ENCODE results near the gene VSTM2B.

DNA sequence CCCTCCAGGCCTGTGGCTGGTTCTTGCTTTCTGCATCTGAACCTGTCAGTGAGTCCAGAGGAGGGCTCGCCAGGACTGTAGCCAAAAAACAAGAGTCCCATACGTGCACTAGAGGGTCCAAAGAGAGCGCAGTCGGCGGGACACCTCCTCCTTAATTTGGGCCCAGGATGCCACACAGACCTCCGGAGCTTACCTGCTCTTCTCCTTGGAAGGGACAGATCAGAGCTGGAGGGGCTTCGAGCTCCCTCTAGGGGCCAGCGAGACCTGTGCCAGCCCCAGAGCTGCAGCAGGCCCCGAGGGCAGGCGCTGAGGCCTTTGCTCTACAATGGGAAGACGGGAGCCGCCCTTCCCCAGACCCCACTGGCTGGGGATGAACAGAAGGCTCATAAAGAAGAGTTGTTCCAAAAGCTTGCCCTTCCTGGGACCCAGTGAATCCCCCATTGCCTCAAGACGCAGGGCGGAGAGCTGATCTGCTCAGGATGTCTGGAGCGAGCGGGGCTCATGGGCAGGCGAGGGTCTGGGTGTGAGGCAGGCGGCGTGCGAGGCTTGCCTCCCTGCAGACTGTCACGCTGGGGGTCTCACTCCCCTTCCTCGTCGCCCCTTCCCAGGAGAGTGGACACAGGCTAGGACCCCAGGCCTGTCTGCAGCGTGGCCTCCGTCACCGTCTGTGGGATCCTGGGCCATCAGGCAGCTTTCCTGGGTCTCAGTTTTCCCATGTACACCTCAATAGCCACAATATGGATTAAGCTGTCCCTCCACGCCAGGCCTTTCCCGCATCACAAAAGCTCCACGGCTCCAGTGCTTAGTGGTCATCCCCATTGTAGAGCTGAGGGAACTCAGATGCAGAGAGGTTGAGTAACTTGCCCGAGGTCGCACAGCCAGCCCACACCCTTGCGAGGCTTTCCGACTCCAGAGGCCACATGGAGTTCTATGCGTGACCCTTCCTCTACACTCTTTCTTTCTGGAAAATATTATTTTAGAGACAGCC is 46.9 kb upstream of the VSTM2B start:
- TF ChIP-seq SNAI2 (CRISPR knock-in tag; IDR thresholded peaks at IDR 0.05) (no peak), RARB (CRISPR knock-in tag; IDR thresholded peaks at IDR 0.05) (no peak), BACH2 (CRISPR knock-in tag; IDR thresholded peaks at IDR 0.05; ENCODE audit: borderline replicate concordance) (no peak), ZNF70 (CRISPR knock-in tag; IDR thresholded peaks at IDR 0.05) (no peak), ZNF8 (CRISPR knock-in tag; IDR thresholded peaks at IDR 0.05) (no peak), ZFP3 (CRISPR knock-in tag; IDR thresholded peaks at IDR 0.05) (no peak), ARNTL (CRISPR knock-in tag; IDR thresholded peaks at IDR 0.05; ENCODE audit: borderline replicate concordance, low read depth) (no peak), OSR1 (CRISPR knock-in tag; IDR thresholded peaks at IDR 0.05) (no peak), ZC3H10 (CRISPR knock-in tag; IDR thresholded peaks at IDR 0.05) (no peak), ISL1 (CRISPR knock-in tag; IDR thresholded peaks at IDR 0.05) (no peak), TOX (CRISPR knock-in tag; IDR thresholded peaks at IDR 0.05; ENCODE audit: borderline replicate concordance) (no peak), ESRRG (CRISPR knock-in tag; IDR thresholded peaks at IDR 0.05) (no peak)
- TF ChIP-seq, protein P1, sequence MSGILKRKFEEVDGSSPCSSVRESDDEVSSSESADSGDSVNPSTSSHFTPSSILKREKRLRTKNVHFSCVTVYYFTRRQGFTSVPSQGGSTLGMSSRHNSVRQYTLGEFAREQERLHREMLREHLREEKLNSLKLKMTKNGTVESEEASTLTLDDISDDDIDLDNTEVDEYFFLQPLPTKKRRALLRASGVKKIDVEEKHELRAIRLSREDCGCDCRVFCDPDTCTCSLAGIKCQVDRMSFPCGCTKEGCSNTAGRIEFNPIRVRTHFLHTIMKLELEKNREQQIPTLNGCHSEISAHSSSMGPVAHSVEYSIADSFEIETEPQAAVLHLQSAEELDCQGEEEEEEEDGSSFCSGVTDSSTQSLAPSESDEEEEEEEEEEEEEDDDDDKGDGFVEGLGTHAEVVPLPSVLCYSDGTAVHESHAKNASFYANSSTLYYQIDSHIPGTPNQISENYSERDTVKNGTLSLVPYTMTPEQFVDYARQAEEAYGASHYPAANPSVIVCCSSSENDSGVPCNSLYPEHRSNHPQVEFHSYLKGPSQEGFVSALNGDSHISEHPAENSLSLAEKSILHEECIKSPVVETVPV (CRISPR knock-in tag; IDR thresholded peaks at IDR 0.05) = no peak
- TF ChIP-seq, protein P2, sequence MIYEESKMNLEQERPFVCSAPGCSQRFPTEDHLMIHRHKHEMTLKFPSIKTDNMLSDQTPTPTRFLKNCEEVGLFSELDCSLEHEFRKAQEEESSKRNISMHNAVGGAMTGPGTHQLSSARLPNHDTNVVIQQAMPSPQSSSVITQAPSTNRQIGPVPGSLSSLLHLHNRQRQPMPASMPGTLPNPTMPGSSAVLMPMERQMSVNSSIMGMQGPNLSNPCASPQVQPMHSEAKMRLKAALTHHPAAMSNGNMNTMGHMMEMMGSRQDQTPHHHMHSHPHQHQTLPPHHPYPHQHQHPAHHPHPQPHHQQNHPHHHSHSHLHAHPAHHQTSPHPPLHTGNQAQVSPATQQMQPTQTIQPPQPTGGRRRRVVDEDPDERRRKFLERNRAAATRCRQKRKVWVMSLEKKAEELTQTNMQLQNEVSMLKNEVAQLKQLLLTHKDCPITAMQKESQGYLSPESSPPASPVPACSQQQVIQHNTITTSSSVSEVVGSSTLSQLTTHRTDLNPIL (CRISPR knock-in tag; IDR thresholded peaks at IDR 0.05; ENCODE audit: low read depth) = no peak

Data from SK-N-SH treated with all-trans-retinoic acid at 6 μM for 48 hours (cell line).